Measurements from ENCODE around the gene SEMA3G. TPM values are rescaled to one million over a fixed set of nuclear protein-coding genes. Genes with fewer than 3 reads are reported as not detected.

Gene SEMA3G
- total RNA-seq, 1 experiment from 2014 or later = 0.33 TPM

- intact Hi-C loops (cut with micrococcal nuclease; ENCODE audit: unreplicated experiment) = no loop called here
- no TSS peak for BruUV-seq (replicated peaks)
These were observed 61.5 kb downstream of the SEMA3G start for GRCh38 chr3:52383446-52383845.

More at GRCh38 chr3:52383446-52383845, 61.5 kb downstream of the SEMA3G start:
- CTCF ChIA-PET = interaction anchor here (0.6 kb wide), 1 partner anchor 383 kb away, joined by 6 read pairs; no protein-coding TSS in a partner anchor
- H3K36me3 Mint-ChIP-seq (ENCODE audit: insufficient read depth, unreplicated experiment) = no peaks in the 10 kb centered on the region
- no peaks in the 10 kb centered on the region for H3K27me3 Mint-ChIP-seq (ENCODE audit: unreplicated experiment)
- no peaks in the 10 kb centered on the region for H3K9me3 Mint-ChIP-seq (ENCODE audit: low read depth, unreplicated experiment)
- no peak overlapping the region for H3K4me3 Mint-ChIP-seq (ENCODE audit: low read depth, unreplicated experiment)
- H3K27ac Mint-ChIP-seq (ENCODE audit: unreplicated experiment) = no peak overlapping the region
- no peak for DNase-seq
- TF ChIP-seq CTCF (IDR thresholded peaks at IDR 0.05; ENCODE audit: unreplicated experiment) = no peak
- no peaks in the 10 kb centered on the region for H3K4me1 Mint-ChIP-seq (ENCODE audit: low read depth, unreplicated experiment)

Other genes starting within 250 kb of the SEMA3G start
- gene ALAS1, start 246.9 kb downstream of the SEMA3G start, total RNA-seq (2022) = 80.2 and 81.7 TPM in 2 replicates
- gene TLR9, start 219.5 kb downstream of the SEMA3G start, total RNA-seq (2022) = 0.14 and 0.27 TPM in 2 replicates
- 48.1 and 49.1 TPM in 2 replicates for gene TWF2, start 205.9 kb downstream of the SEMA3G start, total RNA-seq (2022)
- gene PPM1M, start 199.3 kb downstream of the SEMA3G start, total RNA-seq (2022) = 6.5 and 7.1 TPM in 2 replicates
- 55.4 and 59.7 TPM in 2 replicates for gene WDR82, start 166.5 kb downstream of the SEMA3G start, total RNA-seq (2022)
- 9.4 and 10.7 TPM in 2 replicates for gene GLYCTK, start 157.3 kb downstream of the SEMA3G start, total RNA-seq (2022)
- 10.2 and 13.1 TPM in 2 replicates for gene DNAH1, start 128.8 kb downstream of the SEMA3G start, total RNA-seq (2022)
- gene BAP1, start 35.1 kb downstream of the SEMA3G start, total RNA-seq (2022) = 55.7 and 65.7 TPM in 2 replicates
- gene PHF7, start 34.4 kb downstream of the SEMA3G start, total RNA-seq (2022) = 3.9 and 5.4 TPM in 2 replicates
- gene TNNC1, start 8.9 kb upstream of the SEMA3G start, total RNA-seq (2022) = 25.5 and 26.5 TPM in 2 replicates
- 58.6 and 67.4 TPM in 2 replicates for gene NISCH, start 10.5 kb upstream of the SEMA3G start, total RNA-seq (2022)
- gene STAB1, start 50.2 kb upstream of the SEMA3G start, total RNA-seq (2022) = 0.26 TPM in 1 of 2 replicates, not detected in the other
- 100 and 146 TPM in 2 replicates for gene NT5DC2, start 88.8 kb upstream of the SEMA3G start, total RNA-seq (2022)
- 14.0 and 15.1 TPM in 2 replicates for gene UQCC5, start 91.5 kb upstream of the SEMA3G start, total RNA-seq (2022)
- gene PBRM1, start 240.8 kb upstream of the SEMA3G start, total RNA-seq (2022) = 48.5 and 54.9 TPM in 2 replicates
- 113 and 118 TPM in 2 replicates for gene GNL3, start 240.9 kb upstream of the SEMA3G start, total RNA-seq (2022)